Activated CD8-positive, alpha-beta memory T cell treated with anti-CD3 and anti-CD28 coated beads for 36 hours (primary cell): ENCODE measurements around the gene CLASP1. TPM values are rescaled to one million over a fixed set of nuclear protein-coding genes. Genes with fewer than 3 reads are reported as not detected.
"Not testable (repeated sequence)": the region's sequence is repeated elsewhere in the genome, so short reads cannot be mapped to it uniquely, and the experiment has no call there.

Experiments
- CTCF ChIA-PET: fragments of 350-600 bp; sonication (Branson Sonifier 250); formaldehyde crosslinking; loops from one replicate; lab custom pipeline; 2021; ENCODE audit warnings: antibody characterized with exemption; lab: Charles Lee
- POLR2A ChIA-PET: fragments of 350-600 bp; sonication (Branson Sonifier 250); formaldehyde crosslinking; loops from one replicate; lab custom pipeline; 2021; ENCODE audit warnings: antibody characterized with exemption; lab: Charles Lee
- total RNA-seq, 2 experiments: library from RNA; stranded (reverse); gene quantifications; one replicate each; pipeline ENCODE4 v1.2.3, GENCODE V29; 2021

CLASP1 gene
- total RNA-seq, 2 experiments from 2014 or later: 63.0 to 67.4 TPM

DNA sequence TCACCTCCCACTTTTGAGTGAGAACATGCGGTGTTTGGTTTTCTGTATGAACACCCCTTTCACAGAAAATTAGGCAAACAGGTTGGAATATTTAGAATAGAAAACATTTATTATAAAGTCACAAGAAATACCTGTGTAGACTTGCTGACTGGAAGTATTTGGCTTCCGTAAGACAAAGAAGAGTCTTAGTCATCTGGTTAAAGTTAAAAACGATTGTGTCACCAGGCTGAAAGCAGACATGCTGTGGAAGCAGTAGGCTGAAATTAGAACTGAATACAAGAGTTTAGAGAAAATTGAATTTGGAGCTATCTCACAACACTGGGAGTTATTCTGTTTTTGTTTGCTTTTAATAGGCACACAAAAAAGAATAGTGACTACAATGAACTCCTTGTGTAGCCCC lies 16.2 kb upstream of the CLASP1 start:
- ChIA-PET CTCF (no interaction called here), POLR2A (no interaction called here)

DNA sequence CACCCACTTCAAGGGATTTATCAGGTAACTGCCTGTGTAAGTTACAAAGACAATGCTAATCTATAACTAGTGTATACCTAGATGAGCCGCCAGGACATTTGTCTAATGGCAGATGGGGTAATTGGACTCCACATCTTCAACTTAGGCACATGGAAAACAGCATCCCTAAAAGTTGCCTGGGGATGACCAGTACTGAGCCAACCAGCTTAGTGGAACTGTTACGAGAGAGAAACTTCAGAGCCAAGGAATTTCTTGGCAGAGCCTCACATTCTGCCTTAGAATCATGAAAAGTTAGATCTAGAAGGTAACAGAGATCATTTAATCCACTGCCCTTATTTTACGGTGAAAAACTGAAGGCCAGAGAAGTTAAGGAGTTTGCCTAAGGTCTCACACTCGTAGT lies 15.5 kb upstream of the CLASP1 start:
- CTCF ChIA-PET: no interaction called here
- POLR2A ChIA-PET: no interaction called here

DNA sequence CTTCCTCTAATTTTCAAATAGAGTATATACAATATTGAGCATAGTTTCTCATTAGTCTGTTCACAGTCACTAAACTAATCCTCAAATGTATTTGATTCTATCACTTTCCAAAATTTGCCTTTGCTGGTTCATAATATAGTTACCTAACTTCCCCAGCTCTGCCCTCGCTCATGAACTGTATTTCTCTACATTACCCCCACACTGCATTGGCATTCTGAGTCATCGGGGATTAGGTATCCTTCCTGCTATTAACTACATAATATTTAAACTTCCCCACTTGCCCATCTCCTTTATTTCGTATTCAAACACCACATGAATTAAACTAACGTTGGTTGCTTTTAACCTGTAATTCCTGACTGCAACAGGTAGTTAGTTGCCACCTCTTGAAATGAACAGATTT lies 14.8 kb upstream of the CLASP1 start:
- POLR2A ChIA-PET: no interaction called here
- CTCF ChIA-PET: no interaction called here

DNA sequence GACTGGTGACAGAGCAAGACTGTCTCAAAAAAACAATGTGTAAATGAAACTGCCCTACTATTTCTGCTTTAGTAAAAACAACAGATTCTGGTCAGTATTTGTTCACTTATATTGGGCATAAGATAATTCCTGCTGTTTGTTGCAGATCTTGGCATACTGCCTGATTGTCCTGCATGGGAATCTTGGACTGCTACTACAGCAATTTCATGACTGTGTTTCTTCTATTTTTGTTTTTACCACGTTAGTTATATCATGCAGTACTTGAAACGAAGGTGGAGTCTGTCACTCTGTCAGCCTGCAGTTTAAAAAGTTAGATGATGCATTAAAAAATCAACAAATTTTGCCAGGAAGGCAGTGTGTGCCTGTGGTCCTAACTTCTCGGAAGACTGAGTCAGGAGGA lies 14.2 kb upstream of the CLASP1 start:
- POLR2A ChIA-PET: interaction anchor here (0.6 kb wide), 1 partner anchor 63 kb away, joined by 4 read pairs; no protein-coding TSS in a partner anchor
- CTCF ChIA-PET: no interaction called here

DNA sequence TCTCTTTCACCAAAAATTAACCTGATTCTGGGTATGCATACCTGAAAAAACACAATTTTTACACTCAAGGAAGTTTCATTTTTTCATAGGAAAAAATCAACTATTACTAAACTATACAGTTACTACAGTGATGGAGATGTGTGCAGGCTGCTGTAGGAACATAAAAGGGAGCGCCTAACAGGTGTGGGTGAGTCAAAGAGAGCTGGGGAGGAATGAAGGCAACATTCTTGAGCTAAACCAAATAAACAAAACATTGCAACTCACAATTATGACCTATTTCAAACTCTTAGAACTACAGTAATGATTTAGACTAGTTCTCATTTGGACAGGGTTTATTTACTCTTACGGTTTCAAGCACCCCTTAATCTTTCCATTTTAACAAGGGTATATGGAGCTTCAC lies 13.4 kb upstream of the CLASP1 start:
- ChIA-PET CTCF (no interaction called here), POLR2A (no interaction called here)

DNA sequence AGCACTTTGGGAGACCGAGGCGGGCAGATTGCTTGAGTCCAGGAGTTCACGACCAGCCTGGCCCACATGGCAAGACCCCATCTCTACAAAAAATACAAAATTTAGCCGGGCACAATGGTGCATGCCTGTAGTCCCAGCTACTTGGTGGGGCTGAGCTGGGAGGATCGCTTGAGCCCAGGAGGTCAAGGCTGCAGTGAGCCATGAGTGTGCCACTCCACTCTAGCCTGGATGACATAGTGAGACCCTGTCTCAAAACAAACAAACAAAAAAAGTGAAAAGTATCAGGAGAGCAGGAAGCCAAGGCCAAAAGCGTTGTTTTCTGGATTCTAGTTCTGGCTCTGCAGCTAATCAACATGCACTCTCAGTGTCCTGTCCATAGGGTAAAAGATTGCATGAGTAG lies 10.7 kb upstream of the CLASP1 start:
- CTCF ChIA-PET: no interaction called here
- POLR2A ChIA-PET: interaction anchor here (0.6 kb wide), 1 partner anchor 1733 kb away, joined by 4 read pairs; no protein-coding TSS in a partner anchor

DNA sequence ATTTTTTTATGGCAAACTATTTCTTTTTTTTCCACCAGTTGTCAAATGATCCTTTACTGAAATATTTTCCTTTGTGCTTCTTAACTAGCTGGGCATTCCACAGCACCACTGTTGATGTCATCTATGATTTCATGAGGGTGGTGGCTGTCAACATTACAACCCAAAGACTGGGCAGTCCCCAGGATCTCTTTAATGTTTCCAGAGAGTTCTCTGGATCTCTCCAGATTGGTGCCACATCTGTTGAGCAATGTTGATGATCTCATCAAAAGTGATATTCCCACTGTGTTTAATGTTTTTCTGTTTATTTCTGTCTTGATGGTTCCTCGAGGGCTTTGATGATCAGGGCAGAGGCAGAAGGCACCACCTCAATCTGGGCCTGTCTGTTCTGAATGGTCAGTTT lies 9.1 kb upstream of the CLASP1 start:
- CTCF ChIA-PET, POLR2A ChIA-PET: not testable (repeated sequence)

DNA sequence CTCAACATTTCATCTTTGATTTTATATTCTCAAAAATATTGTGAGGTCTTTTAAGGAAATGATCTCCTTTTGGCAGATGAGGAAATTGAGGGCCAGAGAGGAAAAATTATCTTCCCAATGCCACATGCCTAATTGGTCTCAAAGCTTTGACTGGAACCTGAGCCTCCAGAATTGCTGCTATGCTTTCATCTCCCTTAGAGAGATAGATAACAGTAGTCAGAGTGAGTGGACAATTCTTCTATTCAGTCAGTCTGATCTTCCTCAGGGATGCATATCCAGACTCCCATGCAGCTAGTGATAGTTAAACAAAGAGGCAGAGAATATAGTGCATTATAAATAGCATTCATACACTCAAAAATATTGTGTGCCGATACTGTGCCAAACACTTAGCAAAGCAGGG lies 3.8 kb upstream of the CLASP1 start:
- POLR2A ChIA-PET: no interaction called here
- CTCF ChIA-PET: no interaction called here

DNA sequence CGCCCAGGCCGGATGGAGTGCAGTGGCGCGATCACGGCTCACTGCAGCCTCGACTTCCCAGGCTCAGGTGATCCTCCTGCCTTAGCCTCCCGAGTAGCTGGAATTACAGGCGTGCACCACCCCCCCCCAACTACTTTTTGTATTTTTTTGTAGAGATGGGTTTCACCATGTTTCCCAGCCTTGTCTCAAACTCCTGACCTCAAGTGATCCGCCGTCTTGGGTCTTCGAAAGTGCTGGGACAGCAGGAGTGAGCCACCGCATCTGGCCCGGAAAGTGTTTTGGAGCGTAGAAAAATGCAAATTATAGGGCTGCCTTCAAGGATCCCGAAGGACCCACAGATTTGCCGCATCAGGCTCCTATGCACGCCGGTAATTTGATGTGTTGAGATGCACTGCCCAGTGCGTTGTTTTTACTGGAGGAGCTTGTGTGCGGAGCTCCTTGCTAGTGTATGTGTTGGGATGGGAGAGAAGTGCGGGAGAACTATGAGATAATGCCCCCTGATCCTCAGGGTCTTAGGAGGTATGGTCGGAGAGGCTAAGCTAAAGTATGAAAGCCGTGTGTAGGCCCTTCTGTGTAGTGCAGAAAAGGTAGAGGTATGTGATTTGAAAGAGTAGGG lies 1.2 kb upstream of the CLASP1 start:
- CTCF ChIA-PET: interaction anchor here (1.2 kb wide), 1 partner anchor 49 kb away, joined by 3 read pairs; no protein-coding TSS in a partner anchor
- POLR2A ChIA-PET: interaction anchor here (0.7 to 4.1 kb wide), 7 partner anchors 40 to 121 kb away, joined by 3 to 70 read pairs (median 9); partner anchors contain the start of genes NIFK and RNU4ATAC

DNA sequence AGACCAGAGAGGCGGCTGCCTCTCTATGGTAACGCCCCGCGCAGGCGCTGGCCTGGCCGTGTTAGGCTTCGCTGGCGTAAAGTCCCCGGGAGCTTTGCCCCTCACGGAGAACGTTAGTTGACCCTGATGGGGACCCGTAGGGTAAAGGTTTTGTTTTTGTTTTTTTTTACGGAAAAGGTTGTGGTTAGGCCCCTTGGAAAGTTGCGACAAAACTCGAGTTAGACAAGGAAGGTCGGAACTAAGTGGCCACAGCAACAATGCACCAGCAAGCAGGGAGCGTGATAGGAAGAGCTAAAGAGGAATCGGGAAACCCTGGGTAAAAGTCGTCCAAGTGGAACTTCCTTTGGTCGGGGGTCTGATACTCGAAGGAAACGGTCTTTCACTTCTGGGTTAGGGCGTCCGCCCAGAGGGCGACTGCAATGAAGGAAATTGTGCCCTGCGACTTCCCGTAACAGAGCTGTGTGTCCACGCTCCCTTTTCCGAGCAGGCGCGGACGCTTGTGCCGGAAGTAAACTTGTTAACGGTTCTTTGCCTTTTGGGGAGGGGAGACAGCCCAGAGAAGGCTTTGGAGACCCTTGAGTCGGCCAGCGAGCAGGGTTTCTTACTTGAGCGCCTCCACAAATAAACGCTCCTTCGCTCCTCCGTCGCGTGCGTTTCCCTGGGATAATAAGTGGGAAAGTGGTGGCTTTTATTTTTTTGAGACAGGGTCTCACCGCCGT lies 493 bp upstream of the CLASP1 start:
- POLR2A ChIA-PET: interaction anchor here (0.6 to 4.1 kb wide), 8 partner anchors 9 to 120 kb away, joined by 3 to 70 read pairs (median 7); partner anchors contain the start of genes NIFK and RNU4ATAC

DNA sequence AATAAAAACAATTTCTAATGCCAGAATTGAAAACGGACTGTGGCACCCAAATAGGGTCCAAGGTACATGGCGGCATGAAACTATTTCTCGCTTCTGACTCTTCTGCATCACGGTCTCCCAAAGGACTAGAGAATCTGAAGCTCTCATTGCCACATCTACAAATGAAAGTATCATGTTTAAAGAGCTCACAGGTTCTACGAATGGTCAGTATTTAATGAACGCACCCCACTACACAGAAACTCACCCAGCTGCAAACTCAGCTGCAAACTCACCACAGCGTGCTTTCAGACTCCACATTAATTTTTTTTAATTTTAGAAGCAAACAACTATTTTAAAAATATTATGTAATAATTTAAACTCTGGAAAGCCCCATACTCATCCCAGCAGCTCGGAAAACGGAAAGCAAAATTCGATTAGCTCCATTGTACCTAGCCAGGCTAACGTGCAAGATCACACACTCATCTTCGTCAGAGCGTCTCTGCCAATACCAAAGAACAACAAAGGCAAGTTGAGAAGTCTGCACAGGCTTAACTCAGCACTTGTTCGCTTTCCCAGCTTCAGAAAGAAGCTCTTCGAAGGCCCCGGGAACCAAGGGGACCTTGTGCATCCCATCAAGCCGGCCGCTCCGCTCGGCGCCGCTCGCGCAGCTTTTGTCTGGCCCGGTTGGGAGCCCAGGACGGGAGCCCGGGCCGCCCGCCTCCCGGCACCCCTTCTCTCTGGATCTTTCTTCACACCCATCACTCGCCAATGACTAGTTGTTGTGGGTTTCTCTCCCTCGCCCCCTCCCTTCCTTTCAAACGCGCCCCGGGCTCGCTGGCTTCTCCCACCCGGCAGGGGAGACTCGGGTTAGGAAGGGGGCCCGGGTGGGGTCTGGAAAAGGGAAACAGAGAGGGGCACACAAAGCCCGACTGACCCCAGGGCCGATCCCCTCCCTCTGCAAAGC lies 785 bp downstream of the CLASP1 start:
- POLR2A ChIA-PET: interaction anchor here (0.5 to 4.1 kb wide), 5 partner anchors 35 to 119 kb away, joined by 3 to 70 read pairs (median 4); partner anchors contain the start of gene RNU4ATAC
- CTCF ChIA-PET: interaction anchor here (1.0 kb wide), 1 partner anchor 119 kb away, joined by 7 read pairs; no protein-coding TSS in a partner anchor

More for the DNA sequence above, 493 bp upstream of the CLASP1 start:
- CTCF ChIA-PET: no interaction called here

DNA sequence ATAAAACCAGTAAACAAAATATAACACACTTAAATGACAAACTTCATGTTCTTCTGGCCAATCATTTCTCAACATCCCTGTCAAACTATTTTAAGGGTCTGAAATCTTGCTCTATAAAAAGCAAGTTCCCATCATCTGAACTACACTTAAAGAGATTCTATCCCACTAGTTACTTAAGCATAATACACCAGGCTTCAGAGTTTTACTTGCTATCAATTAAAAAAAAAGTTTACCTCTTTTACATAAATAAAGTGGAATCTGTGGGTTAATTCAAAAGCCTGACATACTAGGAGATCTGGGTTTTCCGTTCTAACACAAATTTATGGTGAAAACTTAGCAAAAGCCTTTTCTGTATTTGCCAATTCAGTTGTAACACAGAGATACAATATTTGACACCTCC lies 1.9 kb downstream of the CLASP1 start:
- POLR2A ChIA-PET: interaction anchor here (4.1 kb wide), 1 partner anchor 118 kb away, joined by 70 read pairs; the partner anchor contains the start of gene RNU4ATAC
- CTCF ChIA-PET: no interaction called here

DNA sequence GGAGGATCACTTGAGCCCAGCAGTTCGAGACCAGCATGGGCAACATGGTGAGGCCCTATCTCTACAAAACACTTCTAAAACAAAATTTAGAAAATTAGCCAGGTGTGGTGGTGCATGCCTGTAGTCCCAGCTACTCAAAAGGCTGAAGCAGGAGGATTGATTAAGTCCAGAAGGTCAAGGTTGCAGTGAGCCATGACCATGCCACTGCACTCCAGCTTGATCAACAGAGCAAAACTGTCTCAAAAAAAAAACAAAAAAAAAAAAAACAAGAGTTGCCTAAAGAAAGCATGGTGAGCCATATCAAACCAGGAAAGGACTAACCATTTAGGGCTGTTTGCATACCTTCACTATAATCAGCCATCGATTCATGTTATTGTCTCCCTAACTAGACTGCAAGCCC lies 4.5 kb downstream of the CLASP1 start:
- POLR2A ChIA-PET: no interaction called here

DNA sequence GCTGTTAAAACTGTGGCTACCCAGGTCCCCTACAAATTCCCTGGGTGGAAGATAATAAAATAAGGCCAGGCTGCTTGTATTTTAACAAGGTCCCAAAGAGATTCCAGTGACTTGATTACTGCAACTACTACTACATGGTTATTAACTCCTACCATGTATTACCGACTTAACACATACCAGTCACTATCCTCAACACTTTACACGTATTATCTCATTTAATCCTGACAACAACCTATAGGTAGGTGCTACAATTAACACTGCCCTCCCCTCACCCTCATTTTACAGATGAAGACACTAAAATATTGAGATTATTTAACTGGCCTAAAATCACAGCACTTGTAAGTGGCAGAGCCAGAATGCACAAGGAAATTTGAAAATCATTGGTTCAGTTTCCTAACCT lies 5.4 kb downstream of the CLASP1 start:
- ChIA-PET POLR2A (no interaction called here), CTCF (no interaction called here)

More for the DNA sequence above, 4.5 kb downstream of the CLASP1 start:
- CTCF ChIA-PET: no interaction called here

DNA sequence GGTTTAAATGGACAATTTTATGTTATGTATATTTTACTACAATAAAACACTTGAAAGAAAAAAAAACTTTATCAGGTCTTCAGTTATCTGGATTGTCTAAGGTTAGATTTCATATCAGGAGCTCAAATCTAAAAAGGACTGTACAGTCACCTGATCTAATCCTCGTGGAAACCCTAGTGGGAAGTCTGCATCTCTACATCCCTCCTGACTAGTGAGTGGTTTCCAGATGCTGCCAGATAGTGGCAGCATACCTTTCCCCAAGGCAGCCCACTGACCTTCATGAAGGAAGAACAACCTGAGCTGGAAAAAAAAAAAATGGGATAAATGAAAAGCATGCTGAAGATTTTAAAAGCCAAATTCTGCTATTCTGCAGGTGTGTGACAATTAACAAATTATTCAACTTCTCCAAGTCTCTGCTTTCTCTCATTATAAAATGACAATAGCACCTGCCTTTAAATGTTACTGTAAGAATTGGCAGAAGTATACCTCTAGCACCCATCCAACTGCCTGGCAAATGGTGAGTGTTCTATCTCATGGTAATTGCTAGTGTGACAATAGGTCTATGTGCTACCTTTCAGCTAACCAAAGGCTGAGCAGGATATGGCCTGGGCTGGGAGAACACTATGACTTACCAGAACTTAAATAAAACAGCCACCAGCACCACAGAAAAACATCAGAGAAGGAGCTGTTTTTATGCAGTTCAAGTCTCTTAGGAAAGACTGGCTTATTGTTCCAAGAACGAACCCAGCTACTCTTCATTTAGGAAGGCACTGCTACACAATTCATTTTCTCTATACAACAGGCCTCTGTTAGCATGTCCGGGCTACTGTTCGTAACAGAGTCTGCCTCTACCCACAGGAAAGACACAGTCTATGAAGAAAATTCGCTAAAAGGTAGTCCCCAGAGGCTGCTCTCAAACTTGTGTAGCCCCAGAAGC lies 8.6 kb downstream of the CLASP1 start:
- CTCF ChIA-PET: no interaction called here

DNA sequence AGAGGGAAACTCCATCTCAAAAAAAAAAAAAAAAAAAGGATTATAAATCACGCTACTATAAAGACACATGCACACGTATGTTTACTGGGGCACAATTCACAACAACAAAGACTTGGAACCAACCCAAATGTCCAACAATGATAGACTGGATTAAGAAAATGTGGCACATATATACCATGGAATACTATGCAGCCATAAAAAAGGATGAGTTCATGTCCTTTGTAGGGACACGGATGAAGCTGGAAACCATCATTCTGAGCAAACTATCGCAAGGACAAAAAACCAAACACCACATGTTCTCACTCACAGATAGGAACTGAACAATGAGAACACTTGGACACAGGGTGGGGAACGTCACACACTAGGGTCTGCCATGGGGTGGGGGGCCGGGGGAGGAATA lies 9.4 kb downstream of the CLASP1 start:
- CTCF ChIA-PET: interaction anchor here (0.7 kb wide), 2 partner anchors 61 to 208 kb away, joined by 3 to 8 read pairs; no protein-coding TSS in a partner anchor
- POLR2A ChIA-PET: not testable (repeated sequence)

More for the DNA sequence above, 8.6 kb downstream of the CLASP1 start:
- POLR2A ChIA-PET: interaction anchor here (0.7 kb wide), 2 partner anchors 9 kb away, joined by 3 to 4 read pairs; no protein-coding TSS in a partner anchor

DNA sequence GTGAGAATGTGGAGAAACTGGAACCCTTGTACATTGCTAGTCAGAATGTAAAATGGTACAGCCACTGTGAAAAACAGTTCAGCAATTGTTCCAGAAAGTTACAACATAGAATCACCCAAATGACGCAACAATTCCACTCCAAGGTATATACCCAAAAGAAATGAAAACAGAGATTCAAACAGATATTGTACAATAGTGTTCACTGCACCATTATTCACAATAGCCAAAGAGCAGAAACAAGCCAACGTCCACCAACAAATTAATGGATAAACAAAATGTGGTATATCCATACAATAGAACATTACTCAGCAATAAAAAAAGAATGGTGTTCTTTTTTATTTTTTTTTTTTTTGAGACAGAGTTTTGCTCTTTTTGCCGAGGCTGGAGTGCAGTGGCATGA lies 10.9 kb downstream of the CLASP1 start:
- CTCF ChIA-PET: no interaction called here
- POLR2A ChIA-PET: no interaction called here

DNA sequence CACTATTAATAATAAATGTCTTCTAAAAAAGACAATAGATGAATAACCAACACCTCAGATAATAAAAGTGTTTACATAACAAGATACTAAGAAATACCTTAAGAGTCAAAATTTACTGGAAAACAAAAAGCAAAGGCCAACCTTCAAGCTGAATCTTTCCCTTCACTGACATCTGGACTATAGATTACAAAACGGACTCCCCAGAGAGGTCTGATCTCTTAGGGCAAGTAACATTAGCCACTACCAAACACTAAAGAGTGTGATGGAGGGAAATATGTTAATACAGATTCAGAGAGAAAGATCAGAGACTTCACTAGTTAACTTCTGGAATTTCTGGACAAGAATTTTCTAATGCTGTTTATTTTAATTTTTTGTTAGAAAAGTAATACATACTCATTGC lies 13.9 kb downstream of the CLASP1 start:
- ChIA-PET CTCF (no interaction called here), POLR2A (no interaction called here)
